Ureter (tissue), 1 donor: ENCODE results near the gene C13orf46. TPM values are rescaled to one million over a fixed set of nuclear protein-coding genes. Genes with fewer than 3 reads are reported as not detected.

Experiments used
- DNase-seq: peaks from one replicate; pipeline ENCODE4 v3.0.0-alpha.2; 2020; ENCODE audit warnings: low spot score
- total RNA-seq: library from RNA; stranded (reverse); gene quantifications from one replicate; pipeline ENCODE4 v1.2.4, GENCODE V29; 2023
- donor health status: DM: yes; HTN: yes; CAD: no.

The C13orf46 gene
- total RNA-seq, 1 donor from 2014 or later = 7.5 TPM

DNA sequence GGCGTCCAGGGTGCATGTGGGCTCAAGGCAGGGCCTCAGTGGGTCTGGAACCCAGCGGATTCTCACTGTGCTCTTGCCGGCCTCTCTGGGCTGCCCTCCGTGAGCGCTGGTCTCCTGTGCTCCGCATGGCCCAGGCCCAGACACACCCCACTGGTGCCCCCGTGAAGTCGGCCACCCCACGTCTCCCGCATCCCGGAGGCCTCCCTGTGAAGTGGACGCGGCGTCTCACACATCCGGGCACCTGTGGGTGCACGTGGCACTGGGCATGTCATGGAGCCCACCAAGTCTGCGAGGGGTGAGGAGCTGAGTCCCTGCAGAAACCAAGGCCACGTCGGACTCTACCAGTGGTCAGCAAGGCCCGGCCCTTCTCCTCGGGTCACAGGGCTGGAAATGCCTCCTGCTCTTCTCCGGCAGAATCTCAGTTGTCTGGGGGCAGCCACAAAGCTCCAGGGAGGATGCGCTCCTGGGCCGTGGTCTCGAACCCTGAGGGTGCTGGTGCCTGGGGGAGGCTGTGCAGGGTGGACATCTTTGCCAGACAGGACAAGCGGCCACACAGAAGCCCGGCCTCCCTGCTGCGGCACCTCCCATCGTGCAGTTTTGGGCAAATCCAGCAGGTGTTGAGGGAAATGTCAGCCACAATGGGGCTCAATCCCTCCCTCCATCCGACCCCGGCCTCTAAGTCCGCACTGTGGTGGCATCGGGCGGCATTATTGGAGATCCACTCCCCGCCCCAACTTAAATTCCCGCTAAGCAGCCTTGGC, 2.2 kb downstream of the C13orf46 start:
- no peak for DNase-seq

DNA sequence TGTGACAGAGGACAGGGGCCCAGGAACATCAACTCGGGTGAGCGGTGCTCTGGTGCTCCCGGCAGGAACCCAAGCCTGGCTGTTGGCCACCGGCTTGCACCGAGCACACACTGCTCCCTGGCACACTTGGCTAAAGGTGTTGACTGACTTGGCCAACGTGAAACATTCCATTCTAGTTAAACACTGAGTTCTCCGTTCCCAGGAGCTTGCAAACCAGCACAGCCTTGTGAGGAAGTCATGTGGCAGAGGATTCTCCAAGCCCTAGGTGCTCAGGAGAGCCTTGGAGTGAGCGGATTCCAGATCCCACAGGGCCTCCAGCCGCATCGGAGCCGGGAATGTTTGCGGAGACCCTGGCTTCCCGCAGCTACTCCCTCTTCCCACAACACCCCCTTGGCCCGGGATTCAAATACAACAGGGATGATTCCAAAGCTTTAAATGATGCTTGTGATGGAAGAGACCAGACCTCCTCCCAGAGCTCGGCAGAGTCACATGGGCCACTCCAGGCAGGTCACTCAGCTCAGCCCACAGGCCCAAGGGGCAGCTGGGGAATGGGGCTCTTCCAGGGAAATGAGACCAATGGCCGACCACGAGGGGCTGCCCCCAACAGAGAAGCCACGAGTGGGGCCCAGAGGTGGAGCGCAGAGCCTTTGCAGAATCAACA, 2.9 kb downstream of the C13orf46 start:
- peak; percentile 78 for DNase-seq

DNA sequence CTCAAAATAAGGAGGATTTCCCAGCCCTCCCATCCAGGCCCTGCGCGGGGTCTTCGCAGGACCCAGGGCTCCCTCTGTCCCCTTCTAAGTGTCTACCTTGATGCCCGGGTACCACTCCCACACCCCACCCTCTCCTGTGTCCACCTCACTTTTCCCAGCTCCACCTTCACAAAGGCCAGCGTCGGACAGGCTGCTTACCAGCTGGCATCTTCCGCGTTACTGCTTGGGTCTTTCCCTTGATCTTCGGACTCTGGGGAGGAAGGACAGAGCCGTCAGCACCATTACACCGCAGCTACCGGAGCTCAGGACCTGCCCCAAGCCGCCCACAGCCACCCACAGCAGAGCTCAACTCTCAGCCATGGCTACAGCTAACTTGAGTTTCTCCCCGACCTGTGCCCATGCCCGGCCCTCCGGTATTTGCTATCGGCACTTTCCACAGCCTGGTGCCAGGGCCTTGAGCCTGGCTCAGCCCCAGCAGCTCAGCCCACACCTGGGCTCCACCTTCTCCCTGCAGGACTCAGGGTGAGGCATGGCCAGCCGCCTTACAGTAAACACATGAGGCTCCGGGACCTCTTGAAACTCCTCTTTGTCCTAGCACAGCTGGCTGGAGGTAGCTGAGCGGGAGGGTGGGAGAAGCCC, 3.8 kb downstream of the C13orf46 start:
- DNase-seq = peak; percentile 64

DNA sequence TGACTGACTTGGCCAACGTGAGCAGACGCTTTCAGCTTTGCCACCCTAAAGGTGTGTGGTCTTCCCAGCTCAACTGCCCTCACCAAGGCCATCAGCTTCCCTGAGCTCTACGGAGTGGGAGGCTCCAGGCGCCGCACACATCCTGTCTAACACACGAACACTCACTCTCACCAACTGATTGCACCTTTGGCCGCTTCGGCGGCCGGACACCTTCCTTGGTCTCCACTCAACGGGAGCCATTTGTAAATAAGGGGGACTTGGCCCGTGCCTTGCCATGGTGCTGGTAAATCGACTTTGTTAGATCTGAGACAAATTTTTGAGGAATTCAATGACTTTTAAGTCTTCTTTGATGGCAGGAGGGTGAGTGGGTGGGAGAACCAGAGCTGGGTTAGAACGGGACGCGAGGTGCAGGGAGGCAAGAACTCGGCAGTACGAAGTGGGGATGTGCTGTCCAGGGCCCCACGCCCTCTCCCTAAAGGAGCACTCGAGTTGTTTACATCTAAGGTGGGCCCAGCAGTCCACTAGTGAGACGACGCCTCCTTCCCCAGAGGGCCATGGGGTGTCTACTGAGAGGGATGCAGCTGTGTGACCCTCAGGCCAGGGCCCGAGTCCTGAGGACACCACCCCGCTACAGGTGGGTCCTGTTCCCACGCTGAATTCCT, 4.4 kb downstream of the C13orf46 start:
- DNase-seq = peak; percentile 38

DNA sequence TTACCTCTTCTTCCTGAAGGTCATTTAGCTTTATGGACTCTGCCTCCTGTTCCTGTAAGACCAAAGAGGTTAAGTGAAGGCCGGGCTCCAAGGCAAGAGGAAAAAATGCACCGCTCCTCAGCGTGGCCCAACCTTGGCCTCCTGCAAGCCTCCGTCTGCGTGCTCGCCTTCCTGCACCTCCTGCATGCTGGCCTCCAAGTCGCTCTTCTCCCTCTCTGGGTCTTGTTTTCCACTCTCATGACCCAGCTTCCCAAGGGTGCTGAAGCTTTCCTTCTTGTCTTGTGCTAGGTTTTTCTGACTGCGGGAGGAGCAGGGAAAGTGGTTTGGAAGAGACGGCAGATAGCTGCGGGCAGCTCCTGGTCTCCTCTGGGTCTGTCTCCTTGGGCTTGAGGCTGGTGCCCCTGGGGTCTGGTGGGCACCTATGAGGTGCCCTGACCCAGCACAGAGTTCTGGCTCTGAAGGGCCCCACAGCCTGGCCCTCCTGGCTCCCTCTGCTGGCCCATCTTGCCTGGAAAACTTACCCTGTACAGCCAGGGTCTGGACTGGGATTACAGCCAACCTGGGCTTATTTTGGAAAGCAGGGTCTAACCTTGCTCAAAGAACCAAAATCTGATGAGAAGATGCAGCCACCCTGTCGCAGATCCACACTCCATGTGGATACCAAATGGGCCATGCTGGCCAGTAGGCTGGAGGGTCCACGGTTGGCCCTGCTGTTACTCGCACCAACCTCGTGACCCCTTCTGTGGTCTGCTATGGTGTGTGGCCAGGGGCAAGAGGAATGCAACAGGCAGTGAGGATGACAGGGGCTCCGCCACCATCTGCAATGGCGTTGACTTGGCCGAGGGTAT, 5.2 kb downstream of the C13orf46 start:
- no peak for DNase-seq

DNA sequence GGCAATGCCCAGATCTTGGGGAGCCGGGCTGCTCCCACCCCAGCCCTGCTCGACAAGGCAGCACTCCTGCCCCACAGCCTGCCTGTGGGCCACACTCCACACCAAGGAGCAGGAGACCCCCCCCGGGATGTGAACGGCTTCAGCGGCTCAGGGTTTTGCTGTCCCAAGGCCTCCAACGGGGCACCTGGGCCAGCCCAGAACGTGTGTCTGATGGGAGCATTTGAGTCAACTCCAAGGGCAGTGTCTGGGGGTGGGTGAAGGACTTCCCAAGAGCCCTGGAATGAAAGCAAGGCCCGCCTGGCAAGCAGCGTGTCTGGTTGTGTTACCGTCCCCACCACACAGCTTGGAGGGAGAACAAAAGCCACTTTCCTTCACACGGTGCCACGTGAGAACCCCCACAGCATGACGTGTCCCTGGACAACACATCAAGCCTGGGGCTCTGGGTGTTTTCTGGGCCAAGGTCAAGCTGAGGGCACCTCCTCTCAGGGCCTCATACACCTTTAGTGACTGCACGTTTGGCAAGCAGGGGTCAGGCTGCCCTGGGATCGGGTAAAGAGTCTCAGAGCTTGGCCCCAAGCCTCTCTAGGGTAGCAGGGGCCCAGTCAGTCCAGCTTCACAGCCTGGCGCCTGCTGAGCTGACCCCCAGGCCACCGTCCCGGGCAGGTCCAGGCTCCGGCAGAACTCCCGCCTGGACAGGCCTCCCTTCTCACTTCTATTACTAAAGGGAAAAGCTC, 6.0 kb downstream of the C13orf46 start:
- no peak for DNase-seq

DNA sequence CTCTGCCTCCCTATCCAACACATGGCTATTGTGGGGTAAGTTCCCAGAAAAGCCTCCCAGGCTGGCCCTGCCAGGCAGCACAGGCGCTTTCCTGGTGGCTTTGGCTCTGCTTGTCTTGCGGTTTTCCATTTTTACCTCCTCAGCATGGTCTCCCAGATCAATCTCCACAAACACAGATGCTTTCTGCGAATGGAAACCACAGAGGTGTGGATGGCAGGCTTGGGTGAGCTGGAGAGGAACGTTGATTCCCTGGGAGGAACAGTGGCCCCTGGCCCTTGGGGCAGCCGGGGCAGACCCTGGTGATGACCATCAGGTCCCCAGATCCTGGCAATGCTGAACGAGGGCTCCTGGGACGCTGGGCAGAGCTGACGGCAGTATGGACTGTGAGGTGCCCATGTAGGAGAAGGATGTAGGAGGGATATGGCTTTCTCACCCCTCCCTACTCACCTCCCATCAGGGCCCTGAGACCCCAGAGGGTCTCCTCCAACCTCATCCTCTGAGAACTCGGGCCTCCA, 6.6 kb downstream of the C13orf46 start:
- DNase-seq = no peak

DNA sequence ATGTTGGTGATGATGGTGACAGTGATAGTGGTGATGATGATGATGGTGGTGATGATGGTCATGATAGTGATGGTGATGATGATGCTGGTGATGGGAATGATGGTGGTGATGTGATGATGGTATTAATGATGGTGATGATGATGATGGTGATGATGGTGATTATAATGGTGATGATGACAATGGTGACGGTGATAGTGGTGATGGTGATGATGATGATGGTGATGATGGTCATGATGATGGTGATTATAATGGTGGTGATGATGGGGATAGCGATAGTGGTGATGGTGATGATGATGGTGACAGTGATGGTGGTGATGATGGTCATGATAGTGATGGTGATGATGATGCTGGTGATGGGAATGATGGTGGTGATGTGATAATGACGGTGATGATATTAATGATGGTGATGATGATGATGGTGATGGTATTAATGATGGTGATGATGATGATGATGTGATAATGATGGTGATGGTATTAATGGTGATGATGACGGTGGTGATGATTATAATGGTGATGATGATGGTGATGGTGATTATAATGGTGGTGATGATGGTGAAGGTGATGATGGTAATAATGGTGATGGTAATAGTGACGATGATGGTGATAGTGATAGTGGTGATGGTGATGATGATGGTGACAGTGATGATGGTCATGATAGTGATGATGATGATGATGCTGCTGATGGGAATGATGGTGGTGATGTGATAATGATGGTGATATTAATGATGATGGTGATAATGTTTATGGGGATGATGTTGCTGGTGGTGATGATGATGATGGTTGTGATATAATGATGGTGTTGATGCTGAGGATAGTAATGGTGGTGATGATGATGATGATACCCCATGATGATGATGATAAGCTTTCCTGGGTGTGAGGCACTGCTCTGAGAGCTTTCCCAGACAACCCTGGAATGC, 7.7 kb downstream of the C13orf46 start:
- no peak for DNase-seq

DNA sequence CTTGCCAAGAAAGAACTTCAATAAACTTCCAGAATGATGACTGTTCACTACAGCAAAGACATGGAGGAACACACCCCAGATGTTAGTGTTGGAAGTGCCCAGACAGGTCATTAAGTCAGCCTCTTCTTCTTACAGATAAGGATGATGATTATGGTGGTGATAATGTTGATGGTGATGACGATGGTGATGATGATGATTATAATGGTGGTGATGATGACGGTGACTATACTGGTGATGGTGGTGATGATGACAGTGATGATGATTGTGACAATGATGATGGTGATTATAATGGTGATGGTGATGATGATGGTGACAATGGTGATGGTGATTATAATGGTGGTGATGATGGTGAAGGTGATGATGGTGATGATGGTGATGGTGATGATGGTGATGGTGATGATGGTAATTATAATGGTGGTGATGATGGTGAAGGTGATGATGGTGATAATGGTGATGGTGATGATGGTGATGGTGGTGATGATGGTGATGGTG, 8.4 kb downstream of the C13orf46 start:
- DNase-seq = no peak

DNA sequence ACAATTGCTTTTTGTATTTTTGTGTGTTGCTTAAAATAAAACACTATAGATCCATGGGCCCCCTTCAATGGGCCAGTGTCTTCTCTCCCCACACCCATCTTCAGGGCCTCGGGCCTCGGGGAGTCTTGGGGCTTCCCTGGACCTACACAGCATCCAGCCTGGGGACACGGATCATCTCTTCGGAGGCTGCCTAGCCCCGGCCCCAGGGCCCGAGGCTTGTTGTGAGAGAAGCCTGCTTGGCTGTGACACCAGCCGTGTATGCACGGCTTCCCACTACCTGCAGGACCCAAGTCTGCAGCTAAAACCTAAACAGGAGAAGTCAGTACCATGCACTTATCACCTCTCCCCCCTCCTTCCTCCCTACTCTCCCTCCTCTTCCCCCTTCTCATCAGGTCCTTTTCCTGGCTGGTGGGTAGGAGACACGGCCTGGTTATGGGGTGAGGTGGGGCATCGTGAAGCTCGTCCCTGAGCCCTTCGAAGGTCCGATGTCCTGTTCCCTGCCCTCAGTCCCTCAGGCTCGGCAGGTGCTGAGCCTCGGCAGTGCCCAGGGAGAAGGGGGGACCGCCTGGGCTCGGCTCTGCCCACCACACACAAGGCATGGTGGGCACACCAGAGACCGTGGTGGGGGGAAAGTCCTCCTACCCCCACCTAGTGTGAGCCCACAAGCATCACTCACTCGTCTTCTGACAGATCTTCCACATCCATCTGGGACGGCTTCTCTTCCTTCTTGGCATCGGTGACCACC, 9.5 kb downstream of the C13orf46 start:
- DNase-seq = no peak

DNA sequence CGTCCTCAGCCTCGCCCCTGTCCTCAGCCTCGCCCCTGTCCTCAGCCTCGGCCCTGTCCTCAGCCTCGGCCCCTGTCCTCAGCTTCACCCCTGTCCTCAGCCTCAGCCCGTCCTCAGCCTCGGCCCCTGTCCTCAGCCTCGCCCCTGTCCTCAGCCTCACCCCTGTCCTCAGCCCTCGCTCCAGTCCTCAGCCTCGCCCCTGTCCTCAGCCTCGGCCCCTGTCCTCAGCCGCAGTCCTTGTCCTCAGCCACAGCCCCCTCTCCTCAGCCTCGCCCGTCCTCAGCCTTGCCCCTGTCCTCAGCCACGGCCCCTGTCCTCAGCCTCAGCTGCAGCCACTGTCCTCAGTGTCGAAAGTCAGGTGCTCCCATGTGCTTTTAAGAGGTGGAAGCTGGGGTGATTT, 10.5 kb downstream of the C13orf46 start:
- no peak for DNase-seq

DNA sequence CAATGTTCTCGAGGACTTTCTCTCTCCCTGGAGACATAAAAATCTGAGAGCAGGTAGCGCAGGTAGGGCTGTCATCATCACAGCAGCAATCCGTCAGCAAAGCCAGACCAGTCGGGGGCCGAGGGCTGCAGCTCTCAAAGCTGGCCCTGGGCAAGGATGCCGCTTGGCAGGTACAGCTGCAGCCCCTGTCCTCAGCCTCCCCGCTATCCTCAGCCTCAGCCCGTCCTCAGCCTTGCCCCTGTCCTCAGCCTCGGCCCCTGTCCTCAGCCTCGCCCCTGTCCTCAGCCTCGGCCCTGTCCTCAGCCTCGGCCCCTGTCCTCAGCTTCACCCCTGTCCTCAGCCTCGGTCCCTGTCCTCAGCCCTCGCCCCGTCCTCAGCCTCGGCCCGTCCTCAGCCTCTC, 10.9 kb downstream of the C13orf46 start:
- DNase-seq = no peak

DNA sequence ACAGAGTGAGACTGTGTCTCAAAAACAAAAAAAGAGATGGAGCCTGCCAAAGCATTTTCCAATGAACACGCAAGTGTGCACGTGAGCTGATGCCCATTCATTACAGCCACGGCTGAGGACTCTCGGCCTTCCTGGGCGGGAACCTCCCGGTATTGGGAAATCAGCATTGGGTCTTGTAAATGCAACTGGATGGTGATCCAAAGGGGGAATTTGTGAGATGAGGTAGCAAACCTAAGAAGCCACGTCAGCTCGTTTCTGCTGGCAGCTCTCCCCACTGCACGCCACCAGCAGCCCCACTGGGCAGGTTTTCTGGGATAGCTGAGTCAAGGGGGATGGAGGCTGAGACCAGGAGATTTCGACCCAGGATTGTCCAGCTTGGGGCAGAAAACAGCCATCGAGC, 11.5 kb downstream of the C13orf46 start:
- no peak for DNase-seq

DNA sequence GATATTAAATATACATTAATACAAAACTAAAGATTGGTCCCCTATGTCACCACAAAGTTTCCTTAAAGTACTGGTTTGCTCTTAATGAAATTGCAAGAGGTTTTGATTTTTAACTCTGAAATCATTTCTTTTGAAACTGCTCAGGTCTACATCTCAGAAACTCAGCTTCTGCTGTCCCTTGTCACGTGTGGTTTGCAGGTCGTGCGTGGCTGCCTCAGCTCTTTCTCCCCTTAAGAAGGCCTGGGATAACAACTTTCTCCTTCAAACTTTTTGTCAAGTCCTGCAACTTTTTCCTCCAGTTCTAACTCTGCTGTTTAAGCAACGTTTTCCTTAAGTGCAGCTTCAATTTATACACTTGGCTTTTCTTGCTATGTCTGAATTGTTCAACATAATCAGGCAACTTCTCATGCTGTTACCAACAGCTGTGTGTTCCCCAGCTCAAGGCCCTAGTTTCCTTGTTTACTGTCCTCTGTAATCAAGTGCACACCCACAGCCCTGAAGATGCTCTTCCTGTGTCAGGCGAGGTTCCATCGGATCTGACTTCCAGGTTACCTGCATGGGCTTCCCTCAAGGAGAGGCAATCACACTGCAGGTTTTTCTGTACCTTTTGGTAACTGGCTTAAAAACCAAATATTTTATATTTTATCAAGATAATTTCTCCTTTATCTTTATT, 13.5 kb downstream of the C13orf46 start:
- no peak for DNase-seq

DNA sequence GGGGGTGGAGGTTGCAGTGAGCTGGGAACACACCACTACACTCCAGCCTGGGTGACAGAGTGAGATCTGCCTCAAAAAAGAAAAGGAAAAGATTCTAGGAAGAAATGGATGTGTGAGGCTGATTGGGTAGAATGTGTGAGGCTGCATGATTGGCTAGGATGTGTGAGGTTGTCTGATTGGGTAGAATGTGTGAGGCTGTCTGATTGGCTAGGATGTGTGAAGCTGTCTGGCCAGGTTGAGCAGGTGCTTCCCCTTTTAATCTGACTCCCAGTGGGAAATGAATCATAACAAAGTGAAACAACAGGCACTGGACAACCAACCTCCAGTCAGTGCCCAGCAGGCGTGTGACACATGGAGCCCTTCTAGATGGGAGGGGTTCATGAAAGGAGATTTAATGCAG, 14.7 kb downstream of the C13orf46 start:
- no peak for DNase-seq

DNA sequence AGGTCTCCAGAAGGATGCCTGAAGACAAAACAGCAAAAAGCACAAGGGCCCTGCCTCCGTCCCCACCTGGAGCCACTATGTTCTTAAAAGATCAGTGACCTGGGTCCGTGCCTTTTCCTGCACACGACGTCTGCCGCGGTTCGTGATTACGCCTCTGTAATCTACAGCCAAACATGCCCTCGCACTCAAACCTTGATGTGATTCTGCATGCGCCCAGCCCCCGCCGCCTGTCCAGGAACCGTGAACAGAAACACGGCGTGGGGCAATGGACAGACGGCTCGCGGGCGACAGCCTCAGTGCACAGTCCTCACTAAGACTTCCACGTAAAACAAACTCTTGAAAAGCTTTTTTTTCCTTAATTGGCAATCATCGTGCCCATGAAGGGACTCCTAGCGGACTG, 15.5 kb downstream of the C13orf46 start:
- no peak for DNase-seq

DNA sequence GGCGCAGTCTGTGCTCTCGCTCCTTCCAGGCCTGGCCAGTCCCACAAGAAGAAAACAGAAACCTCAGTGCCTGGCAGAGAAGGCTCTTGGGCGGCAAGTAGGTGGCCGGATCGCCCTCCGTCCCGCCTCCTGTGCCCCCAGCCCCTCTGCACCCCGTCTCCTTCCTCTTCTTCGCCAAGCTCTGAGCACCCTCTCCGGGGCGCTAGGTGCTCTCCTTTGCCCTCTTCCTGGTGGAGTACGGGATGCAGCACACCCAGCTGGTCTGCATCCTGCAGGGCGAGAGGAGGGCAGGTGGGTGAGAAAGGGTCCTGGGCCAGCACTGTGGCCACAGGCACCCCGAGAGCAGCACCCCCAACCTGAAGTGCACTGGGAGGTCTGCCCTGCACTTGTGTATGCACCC, 17.3 kb downstream of the C13orf46 start:
- no peak for DNase-seq

DNA sequence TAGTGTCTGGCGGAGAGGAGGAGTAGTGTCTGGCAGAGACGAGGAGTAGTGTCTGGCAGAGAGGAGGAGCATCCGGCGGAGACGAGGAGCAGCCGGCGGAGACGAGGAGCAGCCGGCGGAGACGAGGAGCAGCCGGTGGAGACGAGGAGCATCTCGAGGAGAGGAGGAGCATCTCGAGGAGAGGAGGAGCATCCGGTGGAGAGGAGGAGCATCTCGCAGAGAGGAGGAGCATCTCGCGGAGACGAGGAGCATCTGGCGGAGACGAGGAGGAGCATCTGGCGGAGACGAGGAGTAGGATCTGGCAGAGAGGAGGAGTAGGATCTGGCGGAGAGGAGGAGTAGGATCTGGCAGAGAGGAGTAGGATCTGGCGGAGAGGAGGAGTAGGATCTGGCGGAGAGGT, 18.2 kb downstream of the C13orf46 start:
- DNase-seq = no peak
